Smooth muscle cell (in vitro differentiated cells): ENCODE results near the gene CR1. TPM values are rescaled to one million over a fixed set of nuclear protein-coding genes. Genes with fewer than 3 reads are reported as not detected.
"Not testable (repeated sequence)": the region's sequence is repeated elsewhere in the genome, so short reads cannot be mapped to it uniquely, and the experiment has no call there.

Experiments used
- DNase-seq: peaks from one replicate; lab custom pipeline; 2025; ENCODE audit not compliant: unreplicated experiment; lab: John Stamatoyannopoulos, UW
- H2AFZ ChIP-seq: fragments of 200-600 bp; sonication (generic); 2 replicates; pipeline ENCODE4 v1.6.0; 2016; ENCODE audit warnings: antibody characterized with exemption, low read depth, mild to moderate bottlenecking
- H3F3A ChIP-seq: fragments of 200-600 bp; sonication (generic); 2 replicates; pipeline ENCODE4 v1.6.0; 2017; ENCODE audit warnings: antibody characterized with exemption, low read depth
- H3K27ac ChIP-seq: fragments of 200-600 bp; sonication (generic); 2 replicates; pipeline ENCODE4 v1.5.1; 2016; ENCODE audit warnings: low read depth, mild to moderate bottlenecking
- H3K27me3 ChIP-seq: fragments of 200-600 bp; sonication (generic); 2 replicates; pipeline ENCODE4 v1.6.1; 2016; ENCODE audit warnings: low read depth, mild to moderate bottlenecking
- H3K36me3 ChIP-seq: fragments of 200-600 bp; sonication (generic); 2 replicates; pipeline ENCODE4 v1.5.1; 2016; ENCODE audit warnings: low read depth
- H3K4me1 ChIP-seq: fragments of 200-600 bp; sonication (generic); 2 replicates; pipeline ENCODE4 v1.5.1; 2016; ENCODE audit warnings: low read depth
- H3K4me2 ChIP-seq: fragments of 200-600 bp; sonication (generic); 2 replicates; pipeline ENCODE4 v1.6.0; 2016; ENCODE audit warnings: mild to moderate bottlenecking
- H3K4me3 ChIP-seq: fragments of 200-600 bp; sonication (generic); 2 replicates; pipeline ENCODE4 v1.5.1; 2016; ENCODE audit warnings: mild to moderate bottlenecking
- H3K79me2 ChIP-seq: fragments of 200-600 bp; sonication (generic); 2 replicates; pipeline ENCODE4 v1.6.0; 2016; ENCODE audit warnings: low read depth, mild to moderate bottlenecking
- H3K9ac ChIP-seq: fragments of 200-600 bp; sonication (generic); 2 replicates; pipeline ENCODE4 v1.6.0; 2016; ENCODE audit warnings: low read depth
- H3K9me3 ChIP-seq: fragments of 200-600 bp; sonication (generic); replicated peaks from 2 replicates; pipeline ENCODE4 v1.5.1; 2016; ENCODE audit warnings: low read depth
- H4K20me1 ChIP-seq: fragments of 200-600 bp; sonication (generic); 2 replicates; pipeline ENCODE4 v1.6.0; 2016; ENCODE audit warnings: low read depth
- CTCF ChIP-seq: fragments of 200-600 bp; sonication (generic); IDR thresholded peaks from 2 replicates; pipeline ENCODE4 v1.5.1; 2017; ENCODE audit warnings: borderline replicate concordance, mild to moderate bottlenecking, antibody characterized with exemption; ENCODE audit not compliant: insufficient read depth, poor library complexity, severe bottlenecking
- WGBS: methylation state at CpG from one replicate; pipeline ENCODE4 v1.1.7; 2016; ENCODE audit warnings: low lambda C conversion rate; 5-methylcytosine and 5-hydroxymethylcytosine counted together
- polyA plus RNA-seq: library from polyadenylated mRNA; unstranded; fragments of >200 nt; fragmentation: Nextera tagmentation; extraction: Ambion mirVana; gene quantifications from 2 replicates; pipeline ENCODE4 v1.2.1, GENCODE V29; 2016
- total RNA-seq: library from RNA; depleted of rRNA; stranded (reverse); fragments of >200 nt; gene quantifications from 2 replicates; pipeline ENCODE4 v1.2.3, GENCODE V29; 2014

CR1 gene
- total and polyA plus RNA-seq, 2 experiments from 2014 or later, result 0.25 TPM; not detected in 1

DNA sequence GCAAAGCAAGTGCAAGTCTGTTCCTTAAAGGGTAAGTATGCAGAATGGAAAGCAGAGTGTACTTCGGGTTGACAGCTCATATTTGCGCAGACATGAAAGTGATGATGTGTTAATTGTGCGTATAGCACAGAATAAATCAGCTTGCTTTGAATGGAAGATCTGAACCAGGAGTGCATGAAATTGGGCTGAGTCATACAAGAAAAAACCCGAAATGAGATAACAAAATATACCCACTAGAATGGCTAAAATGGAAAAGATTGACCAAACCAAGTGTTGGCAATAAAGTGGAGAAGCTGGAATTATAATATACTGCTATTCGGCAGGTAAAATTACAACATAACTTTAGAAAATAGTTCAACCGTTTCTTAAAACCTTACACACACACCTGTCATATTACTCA lies 177.4 kb downstream of the CR1 start:
- Histone ChIP-seq H3K79me2 (no peaks in the 10 kb centered on the region), H3K4me3 (no peak overlapping the region), H3K9me3 (no peaks in the 10 kb centered on the region), H3K4me2 (no peak overlapping the region), H3F3A (no peaks in the 10 kb centered on the region), H3K27me3 (peaks cover 3% of the 10 kb centered on the region), H3K27ac (no peak overlapping the region), H3K9ac (no peak overlapping the region), H3K36me3 (no peaks in the 10 kb centered on the region), H3K4me1 (no peaks in the 10 kb centered on the region), H4K20me1 (no peaks in the 10 kb centered on the region), H2AFZ (no peak overlapping the region)
- TF ChIP-seq CTCF, result no peak
- WGBS, result 44% methylated on average over 6 of the region's 6 CpGs
- DNase-seq, result no peak

GRCh38 chr1:207676153-207676552 lies 180.2 kb downstream of the CR1 start:
- no peak for TF ChIP-seq CTCF
- H4K20me1 ChIP-seq, result no peaks in the 10 kb centered on the region
- H2AFZ ChIP-seq, result peak overlapping the region; percentile 58
- no peaks in the 10 kb centered on the region for H3K9me3 ChIP-seq
- no peaks in the 10 kb centered on the region for H3K27me3 ChIP-seq
- H3K27ac ChIP-seq, result no peak overlapping the region
- no peak overlapping the region for H3K4me2 ChIP-seq
- H3K9ac ChIP-seq, result no peak overlapping the region
- no peaks in the 10 kb centered on the region for H3F3A ChIP-seq
- no peak overlapping the region for H3K4me3 ChIP-seq
- 94% methylated on average over 4 of the region's 4 CpGs for WGBS
- no peaks in the 10 kb centered on the region for H3K79me2 ChIP-seq
- H3K4me1 ChIP-seq, result peaks cover 6% of the 10 kb centered on the region
- DNase-seq, result no peak
- H3K36me3 ChIP-seq, result no peaks in the 10 kb centered on the region

DNA sequence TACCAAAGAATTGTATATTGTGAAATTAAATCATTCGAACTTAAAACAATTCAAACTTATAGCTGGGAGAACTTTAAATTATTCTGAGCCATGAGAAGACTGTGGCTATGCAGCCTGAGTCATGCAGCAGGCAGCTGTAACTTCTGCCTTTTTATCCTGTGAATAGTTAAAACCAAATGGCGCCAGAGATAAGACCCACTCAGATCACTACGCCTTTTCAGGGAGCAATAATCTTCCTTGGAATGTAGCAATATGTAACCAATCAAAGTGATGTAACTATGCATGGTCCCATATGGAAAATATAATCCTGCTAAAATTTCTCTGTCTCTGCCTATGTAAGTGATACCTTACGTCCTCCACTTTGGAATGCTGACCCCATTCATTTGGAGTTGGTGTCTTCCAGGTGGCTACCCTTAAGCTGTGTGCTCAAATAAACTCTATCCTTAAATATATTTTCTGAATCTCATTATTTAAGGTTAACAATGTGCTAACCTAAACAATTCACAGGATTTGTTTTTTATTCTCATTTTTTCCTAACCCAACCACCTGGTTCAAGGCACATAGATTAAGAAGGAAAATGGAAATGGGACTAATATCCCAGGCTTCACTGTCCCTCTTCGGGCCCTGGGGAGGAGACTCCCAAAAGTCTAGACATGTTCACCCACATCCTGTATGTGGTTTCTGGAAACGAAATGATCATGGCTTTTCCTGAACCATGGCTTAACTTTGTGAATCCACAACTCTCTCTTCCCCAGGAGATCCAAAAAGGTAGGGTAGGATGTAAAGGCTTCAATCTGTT lies 184.8 kb downstream of the CR1 start:
- H3K27me3 ChIP-seq, H2AFZ ChIP-seq, H3K79me2 ChIP-seq, H3K4me1 ChIP-seq, H3F3A ChIP-seq, H4K20me1 ChIP-seq, H3K36me3 ChIP-seq, H3K9me3 ChIP-seq, DNase-seq: not testable (repeated sequence)
- 19% methylated on average over 6 of the region's 6 CpGs for WGBS
- H3K27ac ChIP-seq, result peak overlapping the region; percentile 99
- peak overlapping the region; percentile 91 for H3K9ac ChIP-seq
- H3K4me2 ChIP-seq, result peak overlapping the region; percentile 82
- peak overlapping the region; percentile 24 for H3K4me3 ChIP-seq

DNA sequence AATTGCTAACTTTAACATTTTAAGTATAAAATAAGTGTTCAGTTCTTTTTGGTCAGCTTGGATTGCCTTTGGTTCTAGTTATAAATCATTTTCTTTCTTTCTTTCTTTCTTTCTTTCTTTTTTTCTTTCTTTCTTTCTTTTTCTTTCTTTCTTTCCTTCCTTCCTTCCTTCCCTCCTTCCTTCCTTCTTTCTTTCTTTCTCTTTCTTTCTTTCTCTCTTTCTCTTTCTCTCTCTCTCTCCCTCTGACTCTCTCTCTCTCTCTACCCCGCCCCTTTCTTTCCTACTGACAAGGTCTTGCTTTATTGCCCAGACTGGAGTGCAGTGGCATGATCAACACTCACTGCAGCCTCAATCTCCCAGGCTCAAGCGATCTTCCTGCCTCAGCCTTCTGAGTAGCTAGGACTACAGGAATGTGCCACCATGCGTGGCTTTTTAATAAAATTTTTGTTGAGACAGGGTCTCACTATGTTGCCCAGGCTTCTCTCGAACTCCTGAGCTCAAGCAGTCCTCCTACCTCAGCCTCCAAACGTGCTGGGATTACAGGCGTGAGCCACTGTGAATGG lies 187.0 kb downstream of the CR1 start:
- 89% methylated on average over 6 of the region's 6 CpGs for WGBS
- DNase-seq, H3F3A ChIP-seq, H3K9me3 ChIP-seq, H3K4me3 ChIP-seq, H3K79me2 ChIP-seq, H3K4me2 ChIP-seq, H3K4me1 ChIP-seq, H3K9ac ChIP-seq, H3K27me3 ChIP-seq, H2AFZ ChIP-seq, H4K20me1 ChIP-seq, H3K36me3 ChIP-seq: not testable (repeated sequence)
- peak overlapping the region; percentile 99 for H3K27ac ChIP-seq

DNA sequence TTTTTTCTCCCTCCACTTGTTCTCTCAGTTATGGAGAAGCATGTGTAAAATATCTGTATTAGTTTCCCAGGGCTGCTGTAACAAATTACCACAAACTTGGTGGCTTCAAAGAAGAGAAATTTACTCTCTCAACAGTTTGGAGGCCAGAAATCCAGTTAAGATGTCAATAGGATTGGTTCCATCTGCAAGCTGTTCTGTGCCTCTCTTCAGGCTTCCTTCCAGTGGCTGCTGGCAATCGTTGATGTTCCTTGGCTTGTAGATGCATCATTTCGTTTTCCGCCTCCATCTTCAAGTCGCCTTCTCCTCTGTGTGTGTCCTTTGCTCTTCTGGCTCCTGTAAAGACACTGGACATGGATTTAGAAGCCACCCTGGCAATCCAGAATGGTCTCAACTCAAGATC lies 194.6 kb downstream of the CR1 start:
- H4K20me1 ChIP-seq, DNase-seq: not testable (repeated sequence)

More for the DNA sequence above, 194.6 kb downstream of the CR1 start:
- not testable (repeated sequence) for H3K27ac ChIP-seq, H3F3A ChIP-seq, H3K9me3 ChIP-seq, H3K9ac ChIP-seq, H3K4me2 ChIP-seq, H2AFZ ChIP-seq, H3K4me3 ChIP-seq, H3K4me1 ChIP-seq, H3K79me2 ChIP-seq, H3K36me3 ChIP-seq
- 93% methylated on average over 4 of the region's 4 CpGs for WGBS
- peaks cover 11% of the 10 kb centered on the region for H3K27me3 ChIP-seq
